GM18505 (cell line): Measurements from ENCODE around the gene ZNF286A.
A peak's percentile ranks its signal among the peaks of the same experiment; 100 is the strongest.
"Not testable (repeated sequence)": the region's sequence is repeated elsewhere in the genome, so short reads cannot be mapped to it uniquely, and the experiment has no call there.

Experiments used
- ATAC-seq: cut with Tn5 transposase; IDR thresholded peaks from one replicate; pipeline ENCODE4 v1.9.1; 2021; ENCODE audit not compliant: unreplicated experiment
- POLR2A ChIP-seq: IDR thresholded peaks from 4 replicates; pipeline ENCODE4 v1.6.1; 2011; ENCODE audit warnings: borderline replicate concordance; ENCODE audit not compliant: insufficient read depth, insufficient read length; ENCODE audit errors: extremely low read depth

Gene ZNF286A

DNA sequence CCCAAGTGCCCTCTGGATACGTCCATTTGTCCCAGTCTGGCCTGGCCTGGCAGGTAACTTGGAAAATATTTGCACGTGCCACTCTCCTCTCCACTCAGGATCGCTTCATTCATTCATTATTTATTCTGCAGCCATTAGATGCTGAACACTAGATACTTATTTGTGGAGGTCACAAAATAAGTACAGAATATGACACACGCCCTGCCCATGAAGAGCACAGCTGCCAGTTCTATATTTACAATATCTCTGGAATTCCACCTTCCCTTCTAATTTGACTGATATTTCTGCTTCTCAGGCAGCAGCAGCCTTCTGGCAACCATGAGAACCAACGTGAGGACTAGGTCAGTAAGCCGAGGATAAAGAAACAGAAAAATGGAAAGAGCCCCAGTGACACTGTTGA, 36.4 kb upstream of the ZNF286A start:
- ATAC-seq = no peak

DNA sequence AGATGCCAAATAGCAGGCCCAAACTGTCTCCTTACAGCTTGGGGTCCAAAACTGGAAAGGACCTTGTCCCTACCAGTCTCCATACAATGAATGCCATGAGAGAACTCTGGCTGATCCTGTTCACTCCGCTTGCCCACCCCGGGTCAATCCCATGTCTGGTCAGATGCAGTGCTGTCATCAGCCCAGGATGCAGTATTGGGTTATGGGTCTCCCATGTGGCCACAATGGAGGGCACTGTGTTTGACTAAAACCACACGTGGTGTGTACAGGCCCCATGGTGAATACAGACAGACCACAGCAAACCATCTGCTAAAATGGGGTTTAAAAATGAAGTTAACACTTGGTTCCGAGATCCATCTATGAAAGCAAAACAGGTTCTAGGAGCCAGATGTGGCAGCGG, 35.9 kb upstream of the ZNF286A start:
- no peak for TF ChIP-seq POLR2A
- ATAC-seq = no peak

More for the DNA sequence above, 36.4 kb upstream of the ZNF286A start:
- no peak for TF ChIP-seq POLR2A

DNA sequence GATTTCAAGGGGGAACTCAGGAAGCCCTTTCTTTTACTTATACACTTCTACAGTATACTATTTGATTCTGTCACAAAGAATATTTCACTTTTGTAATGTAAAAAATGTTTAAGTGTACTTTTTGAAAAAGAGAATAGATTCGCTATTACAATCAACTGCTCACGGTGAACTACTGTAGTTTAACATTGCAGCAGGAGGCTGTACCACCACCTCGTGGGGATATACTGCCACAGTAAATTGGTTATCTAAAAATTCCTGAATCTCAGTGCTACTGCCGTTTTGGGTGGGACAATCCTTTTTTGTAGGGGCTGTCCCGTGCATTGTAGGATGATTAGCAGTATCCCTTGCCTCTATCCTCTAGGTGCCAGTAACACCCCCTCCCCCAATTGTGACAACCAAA, 30.0 kb upstream of the ZNF286A start:
- not testable (repeated sequence) for ATAC-seq

DNA sequence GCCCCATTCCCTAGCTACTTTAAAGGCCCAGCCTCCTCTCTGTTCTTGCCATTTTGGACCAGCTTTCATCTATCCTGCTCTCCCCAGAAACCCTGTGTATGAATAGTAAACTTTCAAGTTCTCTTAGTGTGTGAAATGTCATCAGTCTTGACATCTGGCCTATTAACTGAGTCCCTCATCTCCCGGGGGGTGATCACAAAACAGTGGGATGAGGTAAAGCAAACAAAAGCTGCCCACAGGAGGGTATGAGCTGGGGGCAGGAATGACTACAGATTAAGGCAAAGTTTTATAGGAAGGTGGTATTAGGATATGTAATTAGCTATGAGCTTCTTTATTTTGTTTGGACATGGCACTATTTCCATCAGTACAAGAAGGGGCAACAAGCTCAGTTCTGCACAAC, 24.9 kb upstream of the ZNF286A start:
- ATAC-seq = not testable (repeated sequence)

DNA sequence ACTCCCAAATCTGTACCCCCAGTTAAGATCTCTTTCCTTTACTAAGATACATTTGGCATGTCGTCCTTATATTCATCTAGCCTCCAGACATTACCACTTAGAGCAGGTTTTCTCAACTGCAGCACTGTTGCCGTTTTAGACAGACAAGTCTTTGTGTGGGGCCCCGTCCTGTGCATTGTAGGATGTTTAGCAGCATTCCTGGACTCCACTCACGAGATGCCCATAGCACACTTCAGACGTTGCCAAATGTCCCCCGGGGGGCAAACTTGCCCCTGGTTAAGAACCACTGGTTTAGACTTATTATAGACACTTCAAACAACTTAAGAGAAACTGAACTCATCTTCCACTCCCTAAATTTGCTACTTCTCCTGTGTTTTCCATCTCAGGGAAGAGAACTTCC, 23.6 kb upstream of the ZNF286A start:
- not testable (repeated sequence) for ATAC-seq

DNA sequence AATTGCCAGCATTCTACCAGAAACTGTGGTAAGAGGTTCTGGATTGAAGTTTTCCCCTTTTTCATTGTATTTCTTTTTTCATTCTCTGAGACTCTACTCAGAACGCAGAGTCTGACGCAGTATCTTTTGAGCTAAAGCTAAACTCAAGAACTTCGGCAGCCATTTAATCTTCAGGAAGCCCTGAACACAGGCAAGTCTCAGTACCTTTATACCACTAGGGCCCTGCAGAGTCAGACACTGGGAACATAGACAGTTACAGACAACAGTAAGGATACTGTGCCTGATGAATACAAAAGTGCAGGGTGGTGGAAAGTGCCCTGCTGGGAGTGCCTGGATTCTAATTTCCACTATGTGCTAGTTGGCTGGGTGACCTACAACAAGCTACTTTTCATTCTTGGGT, 16.4 kb upstream of the ZNF286A start:
- not testable (repeated sequence) for ATAC-seq

DNA sequence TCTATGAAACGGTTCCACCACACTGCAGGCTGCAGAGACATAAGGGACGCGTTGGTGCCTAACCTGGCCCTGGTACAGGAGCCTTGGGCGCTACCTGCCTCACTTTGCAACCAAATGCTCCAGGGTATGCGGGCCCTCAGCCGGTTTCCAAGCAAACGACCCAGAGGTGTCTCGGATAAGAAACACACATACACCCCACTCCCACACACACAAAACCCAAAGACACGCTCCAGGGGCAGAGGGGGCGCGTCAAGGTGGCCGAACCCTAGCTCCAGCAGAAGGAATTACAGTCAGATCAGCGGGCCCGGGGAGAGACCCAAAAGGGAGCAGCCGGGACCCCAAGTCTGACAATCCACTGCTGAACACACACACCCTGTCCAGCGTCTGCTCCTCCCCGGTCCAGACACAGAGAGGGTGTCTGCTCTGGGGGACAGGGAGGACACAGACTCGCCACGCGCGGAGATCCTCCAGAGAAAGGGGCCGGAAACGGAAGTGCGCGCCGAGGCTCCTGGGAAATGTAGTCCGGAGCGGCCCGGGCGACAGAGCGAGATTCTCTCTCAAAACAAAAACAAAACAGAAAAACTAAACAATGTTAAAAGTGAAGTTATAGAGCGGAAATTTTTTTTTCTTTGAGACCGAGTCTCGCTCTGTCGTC, 15.6 kb upstream of the ZNF286A start, which contains the start of gene TRIM16:
Gene TRIM16, minus strand, starts transcription at position 488 of the 655 bp plus-strand sequence. CDS start 32,702 bp downstream, outside the sequence.
- ATAC-seq = peak; percentile 86
- peak; percentile 48 for TF ChIP-seq POLR2A

DNA sequence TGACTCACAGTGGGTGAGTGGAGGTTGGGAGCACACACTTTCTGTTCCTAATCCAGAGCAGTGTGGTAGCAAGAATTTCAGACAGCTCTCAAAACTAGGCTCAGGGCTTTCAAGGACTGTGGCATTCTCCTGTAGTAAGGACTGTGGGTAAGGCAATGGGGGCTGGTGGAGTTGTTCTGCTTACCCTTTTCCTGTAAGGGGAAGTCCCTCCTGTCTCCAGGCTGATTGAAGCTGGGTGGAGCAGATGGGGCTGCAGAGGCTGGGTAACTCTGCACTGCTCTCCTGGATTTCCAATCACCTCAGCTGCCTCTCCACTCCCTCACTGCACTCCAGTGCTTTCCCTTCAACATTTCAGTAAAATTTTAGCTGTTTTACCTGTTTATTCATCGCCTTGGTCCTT, 12.1 kb upstream of the ZNF286A start:
- ATAC-seq = not testable (repeated sequence)

DNA sequence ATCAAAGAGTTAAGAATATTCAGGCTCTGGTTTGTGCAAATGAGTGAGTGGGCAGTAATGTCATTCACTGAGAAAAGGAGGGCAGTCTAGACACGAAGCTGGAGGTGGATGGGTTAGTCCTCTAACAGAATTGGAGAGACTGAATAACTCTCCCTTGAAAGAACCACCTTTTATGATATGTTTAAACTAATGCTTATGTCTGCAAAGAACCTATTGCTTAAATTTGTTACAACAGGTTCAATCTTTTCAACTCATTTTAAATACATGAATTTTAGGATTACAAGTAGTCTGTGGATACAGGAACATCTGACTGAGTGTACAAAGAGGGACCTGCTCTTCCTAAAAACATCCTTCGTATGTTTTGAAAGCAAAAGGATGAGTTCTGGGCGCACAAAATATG, 585 bp upstream of the ZNF286A start:
- ATAC-seq = not testable (repeated sequence)

DNA sequence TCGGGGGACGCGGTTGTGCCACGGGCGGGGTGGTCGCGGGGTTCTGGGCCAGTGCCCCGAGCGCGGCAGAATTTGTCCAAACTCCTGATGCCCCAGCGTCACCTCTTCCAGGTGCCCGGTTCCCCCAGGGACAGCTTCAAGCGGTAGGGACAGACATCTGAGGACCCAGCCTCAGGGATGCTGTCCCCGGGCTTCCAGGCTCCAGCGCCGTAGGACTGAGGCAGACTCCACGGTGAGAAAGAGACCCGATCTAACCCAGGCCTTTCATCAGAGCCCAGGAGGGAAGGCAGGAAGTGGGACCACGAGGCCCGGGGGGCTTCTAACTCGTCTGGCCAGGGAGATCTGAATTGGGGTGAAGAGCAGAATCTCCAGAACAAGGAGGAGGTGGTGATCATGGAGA, 385 bp downstream of the ZNF286A start:
- not testable (repeated sequence) for ATAC-seq

DNA sequence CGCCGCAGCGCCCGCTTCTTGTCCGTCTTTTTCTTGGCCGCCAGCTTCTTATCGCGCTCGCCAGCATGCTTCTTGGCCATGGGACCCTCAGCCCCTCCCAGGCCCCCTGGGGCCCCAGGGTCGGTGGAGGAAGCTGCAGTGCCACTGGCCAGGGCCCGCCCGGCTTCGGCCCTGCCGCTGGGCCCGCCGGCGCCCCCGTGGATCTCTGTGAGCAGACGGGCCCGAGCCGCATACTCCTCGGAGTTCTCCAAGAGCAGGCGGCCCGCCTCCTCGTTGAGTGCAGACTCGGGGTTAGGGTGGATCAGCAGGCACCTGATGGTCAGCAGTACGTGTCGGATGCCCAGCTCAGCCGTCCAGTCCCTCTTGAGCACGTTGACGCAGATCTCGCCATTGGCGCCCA, 4.7 kb downstream of the ZNF286A start:
- ATAC-seq = not testable (repeated sequence)

DNA sequence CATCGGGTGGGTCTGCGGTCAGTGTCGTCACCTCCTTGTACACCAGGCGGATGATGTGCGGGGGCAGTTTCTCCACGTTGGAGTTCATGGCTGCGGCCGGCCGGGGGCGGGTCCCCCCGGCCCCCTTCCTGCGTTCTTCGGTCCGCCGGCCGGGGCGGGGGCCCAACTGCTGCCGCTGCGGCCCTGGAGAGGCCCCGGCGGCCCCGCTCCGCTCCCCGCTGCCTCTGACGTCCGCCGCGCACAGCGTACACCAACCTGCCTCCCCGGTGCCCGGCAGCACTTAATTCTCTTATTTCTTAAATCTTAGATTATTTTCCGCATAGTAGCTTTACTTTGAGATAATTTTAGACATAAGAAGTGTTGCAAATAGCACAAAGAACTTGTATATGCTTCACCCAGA, 5.3 kb downstream of the ZNF286A start:
- not testable (repeated sequence) for ATAC-seq

DNA sequence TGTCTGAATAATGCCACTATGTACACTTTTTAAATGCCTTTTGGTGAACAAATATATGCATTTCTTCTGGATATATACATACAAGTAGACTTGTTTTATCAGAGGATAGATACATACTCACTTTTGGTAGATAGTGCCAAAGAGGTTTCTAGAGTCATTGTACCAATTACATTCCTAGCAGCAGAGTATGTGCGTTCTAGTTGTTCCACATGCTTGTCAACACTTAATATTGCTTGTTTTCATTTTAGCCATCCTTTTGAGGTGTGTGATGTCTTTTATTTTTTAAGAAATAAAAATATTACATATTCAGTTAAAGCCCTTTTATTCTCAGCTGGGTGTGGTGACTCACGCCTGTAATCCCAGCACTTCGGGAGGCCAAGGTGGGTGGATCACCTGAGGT, 9.3 kb downstream of the ZNF286A start:
- ATAC-seq = not testable (repeated sequence)

DNA sequence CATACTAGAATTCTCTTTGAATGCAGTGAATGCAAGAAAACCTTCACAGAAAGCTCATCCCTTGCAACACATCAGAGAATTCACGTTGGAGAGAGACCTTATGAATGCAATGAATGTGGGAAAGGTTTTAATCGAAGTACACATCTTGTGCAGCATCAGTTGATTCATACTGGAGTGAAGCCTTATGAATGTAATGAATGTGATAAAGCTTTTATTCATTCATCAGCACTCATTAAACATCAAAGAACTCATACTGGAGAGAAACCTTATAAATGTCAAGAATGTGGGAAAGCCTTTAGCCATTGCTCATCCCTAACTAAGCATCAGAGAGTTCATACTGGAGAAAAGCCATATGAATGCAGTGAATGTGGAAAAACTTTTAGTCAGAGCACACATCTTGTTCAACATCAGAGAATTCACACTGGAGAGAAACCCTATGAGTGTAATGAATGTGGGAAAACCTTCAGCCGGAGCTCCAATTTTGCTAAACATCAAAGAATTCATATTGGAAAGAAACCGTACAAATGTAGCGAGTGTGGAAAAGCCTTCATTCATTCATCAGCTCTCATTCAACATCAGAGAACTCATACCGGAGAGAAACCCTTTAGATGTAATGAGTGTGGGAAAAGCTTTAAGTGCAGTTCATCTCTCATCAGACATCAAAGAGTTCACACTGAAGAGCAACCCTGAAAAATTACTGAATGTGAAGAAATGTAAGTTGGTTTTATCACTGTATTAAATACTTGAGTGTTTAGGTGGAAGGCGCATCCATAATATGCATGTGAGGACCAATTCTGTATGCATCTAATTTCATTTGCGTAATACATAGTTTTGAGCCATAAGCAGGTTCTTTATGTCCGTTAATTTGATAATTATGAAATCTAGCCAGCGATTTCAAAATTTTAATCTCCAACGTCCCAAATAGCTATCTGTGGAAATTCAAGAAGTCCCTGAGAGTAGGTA, 17.3 kb downstream of the ZNF286A start:
- not testable (repeated sequence) for ATAC-seq

DNA sequence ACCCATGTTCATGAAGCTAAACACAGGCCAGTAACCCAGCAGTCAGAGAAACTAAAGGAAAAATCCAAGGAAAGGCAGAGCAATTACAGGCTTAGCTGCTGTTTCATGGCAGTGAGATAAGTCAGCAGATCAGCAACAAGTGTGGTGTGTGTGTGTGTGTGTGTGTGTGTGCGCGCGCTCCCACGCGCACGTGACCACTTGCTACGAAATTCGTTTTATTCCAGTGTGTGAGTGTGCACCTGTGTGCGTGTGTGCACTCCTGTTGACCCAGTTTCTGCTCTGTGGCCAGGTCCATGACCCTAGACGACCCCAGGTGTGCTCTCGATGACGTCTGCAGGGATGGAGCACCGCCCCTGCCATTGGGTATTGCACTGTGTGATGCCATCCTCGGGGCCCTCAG, 31.0 kb downstream of the ZNF286A start:
- not testable (repeated sequence) for ATAC-seq

DNA sequence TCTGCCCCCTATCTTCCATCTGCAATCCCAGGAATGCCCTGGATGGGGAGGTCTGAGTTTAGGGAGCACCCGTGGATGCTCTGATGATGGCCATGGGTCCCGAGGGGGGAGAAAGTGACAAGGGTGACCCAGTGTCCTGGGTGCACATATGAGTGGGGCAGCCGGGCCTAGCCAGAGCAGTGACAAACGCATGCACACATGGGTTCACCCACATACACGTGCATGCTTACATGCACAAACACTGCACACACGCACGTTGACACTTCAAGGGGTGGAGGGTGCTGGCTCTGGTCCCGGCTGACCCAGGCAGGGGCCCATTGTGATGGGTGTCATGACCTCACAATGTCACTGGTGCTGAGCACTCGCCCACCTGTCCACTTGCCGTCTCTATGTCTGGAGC, 32.3 kb downstream of the ZNF286A start, which contains the start of gene TBC1D26:
Gene TBC1D26, plus strand, starts transcription at position 384 of the 400 bp plus-strand sequence. CDS start 3,066 bp downstream, outside the sequence.
- ATAC-seq = not testable (repeated sequence)

DNA sequence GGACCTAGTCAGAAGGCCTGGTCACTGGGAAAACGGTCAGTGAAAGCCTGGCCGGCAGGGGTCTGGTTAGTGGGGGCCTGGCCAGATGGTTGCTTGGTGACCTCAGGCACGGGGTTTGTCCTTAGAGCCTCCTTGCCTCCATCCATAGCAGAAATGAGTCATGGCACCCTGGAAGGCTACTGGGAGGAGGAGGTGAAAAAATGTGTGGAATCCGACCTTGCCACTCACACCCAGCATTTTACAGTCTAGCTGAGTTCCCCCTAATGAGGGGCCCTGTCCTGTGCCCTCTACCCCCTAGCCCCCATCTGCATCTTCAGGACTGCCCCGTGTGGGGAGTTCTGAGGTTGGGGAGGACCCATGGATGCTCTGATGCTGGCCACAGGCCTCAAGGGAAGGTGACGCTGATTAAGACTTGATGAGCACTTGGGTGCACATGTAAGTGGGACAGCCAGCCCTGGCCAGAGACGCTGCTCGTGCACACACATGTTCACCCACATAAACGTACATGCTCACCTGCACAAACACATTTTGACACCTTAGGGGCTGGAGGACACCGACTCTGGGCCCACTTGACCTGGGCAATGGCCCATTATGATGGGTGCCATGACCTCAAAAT, 33.7 kb downstream of the ZNF286A start:
- ATAC-seq = not testable (repeated sequence)

DNA sequence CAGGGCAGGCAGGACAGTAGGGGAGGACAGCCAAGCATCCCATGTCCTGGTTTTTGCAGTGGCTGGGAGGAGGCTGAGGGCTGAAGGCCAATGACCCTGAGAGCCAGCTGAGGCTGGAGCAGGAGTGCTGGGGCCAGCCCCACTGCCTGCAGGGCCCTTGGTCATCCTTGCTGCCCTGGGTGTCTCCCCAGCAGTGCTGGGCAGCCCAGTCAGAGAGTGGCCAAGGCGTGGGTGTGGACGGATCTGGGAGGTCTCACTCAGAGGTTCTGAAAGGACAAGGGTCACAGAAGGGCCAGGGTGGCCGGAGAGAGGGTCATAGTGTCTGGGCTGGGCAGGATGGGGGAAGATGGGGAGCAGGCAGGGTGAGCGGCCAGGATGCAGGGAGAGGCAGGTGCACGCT, 37.0 kb downstream of the ZNF286A start:
- not testable (repeated sequence) for ATAC-seq
